ENCODE measurements around the gene BEND2. TPM values are rescaled to one million over a fixed set of nuclear protein-coding genes. Genes with fewer than 3 reads are reported as not detected.

Gene BEND2
- total RNA-seq, 4 donors from 2014 or later, result not detected

- no peak overlapping the region for H3K27ac ChIP-seq
- no peaks in the 10 kb centered on the region for H3K36me3 ChIP-seq
- no peak for DNase-seq (ENCODE audit: low spot score in 2 of 2)
- H3K4me1 ChIP-seq, result no peaks in the 10 kb centered on the region
- H3K4me3 ChIP-seq, result no peak overlapping the region
- H3K9me3 ChIP-seq, result no peaks in the 10 kb centered on the region
- no peak for TF ChIP-seq POLR2A (IDR thresholded peaks at IDR 0.05)
- TF ChIP-seq CTCF (IDR thresholded peaks at IDR 0.05), result no peak
- TF ChIP-seq POLR2AphosphoS5 (IDR thresholded peaks at IDR 0.05), result no peak
- TF ChIP-seq EP300 (IDR thresholded peaks at IDR 0.05), result no peak
- H3K27me3 ChIP-seq, result no peaks in the 10 kb centered on the region
- 90% methylated on average over 2 of the region's 2 CpGs for WGBS
Observed at GRCh38 chrX:18119856-18120255, 100.8 kb downstream of the BEND2 start.

Other genes with a start within 250 kb of the BEND2 start
- 1 to 10 TPM; 1.1 to 3.7 (median 2.2) TPM for gene SCML2, start 133.8 kb upstream of the BEND2 start, total RNA-seq
- 10 to 100 TPM in 1 of 4 donors, 1 to 10 TPM in 3; 5.1 to 11.8 (median 7.4) TPM for gene CDKL5, start 204.7 kb upstream of the BEND2 start, total RNA-seq

All from suprapubic skin (tissue), 4 donors.